ENCODE measurements around the gene HSP90AB1.

- no peak for TF ChIP-seq CTCF (conservative IDR thresholded peaks at IDR 0.05)
- TF ChIP-seq ZFX (IDR thresholded peaks at IDR 0.05): no peak
Observed at GRCh38 chr6:44220913-44221290, 26.0 kb upstream of the HSP90AB1 start.
